Ascending aorta (tissue), 2 donors: ENCODE measurements around the gene XDH. TPM values are rescaled to one million over a fixed set of nuclear protein-coding genes. Genes with fewer than 3 reads are reported as not detected.

Experiments used
- DNase-seq, 2 donors: peaks; one replicate each; pipeline ENCODE4 v3.0.0-alpha.2; 2019; ENCODE audit warnings: low spot score in 2 of 2
- H3K27ac ChIP-seq, 2 donors: fragments of 200-600 bp; sonication (generic); one replicate each; pipeline ENCODE4 v1.5.1; 2016 to 2017; ENCODE audit warnings: mild to moderate bottlenecking in 1 of 2
- H3K27me3 ChIP-seq: fragments of 200-600 bp; sonication (generic); one replicate; pipeline ENCODE4 v1.5.1; 2017
- H3K36me3 ChIP-seq, 2 donors: fragments of 200-600 bp; sonication (generic); one replicate each; pipeline ENCODE4 v1.5.1; 2016
- H3K4me1 ChIP-seq, 2 donors: fragments of 200-600 bp; sonication (generic); one replicate each; pipeline ENCODE4 v1.5.1; 2016 to 2017; ENCODE audit warnings: mild to moderate bottlenecking in 1 of 2
- H3K4me3 ChIP-seq, 2 donors: fragments of 200-600 bp; sonication (generic); one replicate each; pipeline ENCODE4 v1.5.1; 2016 to 2017; ENCODE audit warnings: mild to moderate bottlenecking in 1 of 2
- H3K9me3 ChIP-seq, 2 donors: fragments of 200-600 bp; sonication (generic); one replicate each; pipeline ENCODE4 v1.5.1; 2016
- intact Hi-C: fragments of 100-400 bp; cut with DNase I; formaldehyde crosslinking; loops from one replicate; pipeline ENCODE4 v1.15.1; 2023
- total RNA-seq: library from RNA; depleted of rRNA; stranded (reverse); fragments of >200 nt; gene quantifications from one replicate; pipeline ENCODE4 v1.1.0, GENCODE V29; 2016
- TF ChIP-seq, protein P1 (sequence below), 3 experiments: fragments of 200-600 bp in 2 of 3; fragments of 450-650 bp in 1 of 3; sonication (generic) in 2 of 3; IDR thresholded peaks; one replicate each; pipeline ENCODE4 v1.5.1; 2016 to 2019; ENCODE audit warnings: antibody characterized with exemption in 3 of 3, mild to moderate bottlenecking in 1 of 3, moderate library complexity in 1 of 3

The XDH gene
- total RNA-seq, 1 donor from 2014 or later = not detected

DNA sequence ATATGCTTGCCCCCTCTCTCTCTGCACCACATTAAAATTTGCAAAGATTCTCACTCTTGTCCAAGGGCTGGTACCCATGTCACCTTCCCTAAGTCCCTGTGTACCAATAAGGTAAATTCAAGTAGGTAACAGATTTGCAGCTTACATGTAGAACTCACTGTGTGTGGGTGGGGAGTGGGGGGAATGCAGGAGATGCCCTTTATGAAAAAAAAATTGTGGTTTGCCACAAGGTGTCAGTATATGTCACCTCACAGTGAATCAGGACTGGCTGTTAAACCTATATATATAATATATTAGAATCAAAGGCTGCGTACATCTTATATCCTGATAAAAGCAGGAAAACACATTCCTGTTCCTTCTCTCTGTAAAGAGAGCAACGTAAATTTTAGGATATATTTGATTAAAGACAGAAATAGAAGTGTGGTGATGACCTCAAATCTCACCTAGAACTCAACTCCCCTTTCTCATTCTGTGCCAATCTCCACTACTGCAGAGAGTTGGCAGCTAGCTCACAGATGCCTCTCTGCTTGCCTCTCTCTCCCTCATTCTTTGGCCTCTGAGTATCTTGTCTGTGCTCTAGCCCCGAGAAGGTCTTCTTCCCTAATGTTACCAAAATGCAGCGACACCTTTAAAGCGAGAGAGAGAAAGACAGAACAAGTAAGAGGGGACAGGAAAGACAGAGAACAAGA, 536 bp downstream of the XDH start:
- DNase-seq = no peak
- H3K36me3 ChIP-seq = no peaks in the 10 kb centered on the region
- intact Hi-C loops = no loop called here
- H3K27ac ChIP-seq = no peak overlapping the region
- H3K9me3 ChIP-seq = peaks cover 0 to 9% of the 10 kb centered on the region in 2 donors
- TF ChIP-seq, protein P1, sequence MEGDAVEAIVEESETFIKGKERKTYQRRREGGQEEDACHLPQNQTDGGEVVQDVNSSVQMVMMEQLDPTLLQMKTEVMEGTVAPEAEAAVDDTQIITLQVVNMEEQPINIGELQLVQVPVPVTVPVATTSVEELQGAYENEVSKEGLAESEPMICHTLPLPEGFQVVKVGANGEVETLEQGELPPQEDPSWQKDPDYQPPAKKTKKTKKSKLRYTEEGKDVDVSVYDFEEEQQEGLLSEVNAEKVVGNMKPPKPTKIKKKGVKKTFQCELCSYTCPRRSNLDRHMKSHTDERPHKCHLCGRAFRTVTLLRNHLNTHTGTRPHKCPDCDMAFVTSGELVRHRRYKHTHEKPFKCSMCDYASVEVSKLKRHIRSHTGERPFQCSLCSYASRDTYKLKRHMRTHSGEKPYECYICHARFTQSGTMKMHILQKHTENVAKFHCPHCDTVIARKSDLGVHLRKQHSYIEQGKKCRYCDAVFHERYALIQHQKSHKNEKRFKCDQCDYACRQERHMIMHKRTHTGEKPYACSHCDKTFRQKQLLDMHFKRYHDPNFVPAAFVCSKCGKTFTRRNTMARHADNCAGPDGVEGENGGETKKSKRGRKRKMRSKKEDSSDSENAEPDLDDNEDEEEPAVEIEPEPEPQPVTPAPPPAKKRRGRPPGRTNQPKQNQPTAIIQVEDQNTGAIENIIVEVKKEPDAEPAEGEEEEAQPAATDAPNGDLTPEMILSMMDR (IDR thresholded peaks at IDR 0.05) = no peak
- no peaks in the 10 kb centered on the region for H3K27me3 ChIP-seq
- no peak overlapping the region for H3K4me3 ChIP-seq
- no peaks in the 10 kb centered on the region for H3K4me1 ChIP-seq

DNA sequence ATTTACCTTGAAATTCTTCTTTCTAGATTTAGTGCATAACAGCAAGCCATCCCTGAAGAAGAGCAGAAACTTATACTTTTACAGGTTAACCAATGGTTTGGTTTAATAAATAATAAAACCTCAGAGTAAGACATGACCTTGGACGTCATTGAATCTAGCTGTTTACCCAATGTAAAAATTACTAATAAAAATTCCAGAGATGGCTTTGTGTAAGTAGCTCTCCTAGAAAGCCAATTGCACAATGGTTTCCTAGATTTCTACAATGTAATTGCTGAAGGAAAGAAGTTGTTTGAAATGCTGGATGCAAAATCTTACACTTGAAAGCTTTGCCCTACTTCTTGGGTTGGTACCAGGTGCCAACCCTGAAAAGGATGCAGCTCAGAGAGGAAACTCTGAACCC, 1.5 kb downstream of the XDH start:
- Histone ChIP-seq H3K4me1 (no peaks in the 10 kb centered on the region), H3K36me3 (no peaks in the 10 kb centered on the region), H3K27ac (no peak overlapping the region), H3K27me3 (no peaks in the 10 kb centered on the region), H3K4me3 (no peak overlapping the region), H3K9me3 (no peaks in the 10 kb centered on the region)
- intact Hi-C loops = no loop called here
- no peak for DNase-seq
- TF ChIP-seq, protein P1 (IDR thresholded peaks at IDR 0.05) = no peak

DNA sequence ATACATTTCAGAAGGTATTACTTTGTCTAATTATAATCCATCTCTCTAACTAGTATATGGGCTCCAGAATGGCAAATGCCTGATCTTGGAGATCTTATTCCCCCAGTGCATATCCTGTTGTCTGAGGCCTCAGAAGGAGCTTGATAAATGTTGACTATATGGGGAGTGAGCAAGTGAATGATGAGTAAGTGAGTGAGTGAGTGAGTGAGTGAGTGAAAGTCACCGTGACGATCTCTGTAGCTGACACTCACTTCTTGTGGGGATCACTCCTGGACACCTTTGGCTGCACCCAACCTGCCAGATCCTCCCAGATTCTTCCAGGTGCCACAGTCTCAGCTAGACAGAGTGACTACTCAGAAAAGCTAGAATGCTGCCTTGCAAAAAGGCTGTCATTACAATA, 2.8 kb downstream of the XDH start:
- no peak for DNase-seq
- no peaks in the 10 kb centered on the region for H3K9me3 ChIP-seq
- no peaks in the 10 kb centered on the region for H3K36me3 ChIP-seq
- intact Hi-C loops = no loop called here
- TF ChIP-seq, protein P1 (IDR thresholded peaks at IDR 0.05) = no peak
- no peaks in the 10 kb centered on the region for H3K27me3 ChIP-seq
- H3K4me3 ChIP-seq = no peak overlapping the region
- H3K4me1 ChIP-seq = no peaks in the 10 kb centered on the region
- H3K27ac ChIP-seq = no peak overlapping the region

DNA sequence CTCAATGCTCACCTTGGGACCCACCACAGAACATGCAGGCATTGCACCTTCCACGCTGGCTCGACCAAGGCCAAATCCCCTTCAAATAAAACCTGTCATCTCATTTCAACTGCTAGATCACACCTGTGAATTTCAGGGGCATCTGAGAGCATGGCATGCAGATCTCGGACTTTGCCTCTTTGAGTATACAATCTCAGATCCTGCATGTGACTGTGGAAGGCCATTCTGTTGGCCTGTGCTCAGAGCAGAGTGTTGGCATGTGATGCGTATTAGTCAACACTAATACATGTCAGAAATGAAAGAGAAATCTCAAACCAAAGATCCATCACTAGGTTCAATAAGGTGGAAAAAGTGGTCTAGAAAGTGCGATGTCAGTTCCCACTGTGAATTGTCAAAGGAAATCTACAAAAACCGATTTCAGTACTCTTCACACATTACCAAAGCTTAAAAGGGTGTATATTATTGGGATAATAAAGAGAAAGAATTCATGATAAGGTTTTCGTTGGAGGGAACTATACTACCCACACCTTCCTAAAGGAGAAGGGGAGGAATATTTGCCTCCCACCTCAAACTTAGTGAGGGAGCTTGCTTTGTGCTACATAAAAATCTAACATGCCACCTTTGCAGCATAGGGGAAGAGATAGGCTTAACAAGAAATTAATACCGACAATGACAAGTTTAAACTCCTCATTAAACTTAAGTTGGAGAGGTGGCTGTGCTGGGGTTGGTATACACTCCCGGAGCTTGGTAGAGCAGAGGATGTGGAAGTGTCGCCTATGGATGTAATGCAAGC, 7.8 kb downstream of the XDH start:
- TF ChIP-seq, protein P1 (IDR thresholded peaks at IDR 0.05) = no peak
- intact Hi-C loops = no loop called here
- H3K36me3 ChIP-seq = no peaks in the 10 kb centered on the region

DNA sequence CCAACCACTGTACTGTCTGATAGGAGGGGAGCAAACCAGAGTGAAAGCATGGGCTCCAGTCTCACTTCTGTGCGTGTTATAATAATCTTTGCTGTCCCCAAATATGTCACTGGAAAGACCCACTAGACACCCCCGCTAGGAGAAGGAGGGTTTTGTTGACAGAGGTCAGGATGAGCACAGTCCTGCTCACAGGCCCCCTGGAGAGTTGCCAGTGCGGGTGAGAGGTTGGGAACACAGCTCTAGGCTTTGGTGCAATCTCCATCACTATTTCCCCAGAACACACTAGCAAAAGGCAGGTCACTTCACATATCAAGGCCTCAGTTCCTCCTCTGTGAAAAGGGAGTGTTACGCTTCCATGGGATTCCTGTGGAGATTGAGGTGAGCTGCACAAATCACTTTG, 9.7 kb downstream of the XDH start:
- Histone ChIP-seq H3K4me3 (no peak overlapping the region), H3K36me3 (no peaks in the 10 kb centered on the region), H3K4me1 (no peaks in the 10 kb centered on the region), H3K27ac (no peak overlapping the region), H3K27me3 (no peaks in the 10 kb centered on the region), H3K9me3 (no peaks in the 10 kb centered on the region)
- no peak for DNase-seq
- TF ChIP-seq, protein P1 (IDR thresholded peaks at IDR 0.05) = no peak
- intact Hi-C loops = no loop called here

More for the DNA sequence above, 7.8 kb downstream of the XDH start:
- Histone ChIP-seq H3K4me3 (no peak overlapping the region), H3K27ac (no peak overlapping the region), H3K4me1 (no peaks in the 10 kb centered on the region), H3K9me3 (no peaks in the 10 kb centered on the region), H3K27me3 (no peaks in the 10 kb centered on the region)
- no peak for DNase-seq
